GM21619 (cell line): ENCODE data around the gene SMNDC1.
"Not testable (repeated sequence)": the region's sequence is repeated elsewhere in the genome, so short reads cannot be mapped to it uniquely, and the experiment has no call there.

ENCODE experiments used
- ATAC-seq: cut with Tn5 transposase; IDR thresholded peaks from one replicate; pipeline ENCODE4 v1.9.1; 2021; ENCODE audit not compliant: unreplicated experiment

SMNDC1 gene

GRCh38 chr10:110252151-110252550 lies 52.6 kb downstream of the SMNDC1 start:
- ATAC-seq: no peak

- peak; percentile 92 for ATAC-seq
These were observed 53.3 kb downstream of the SMNDC1 start for GRCh38 chr10:110251392-110251791.

GRCh38 chr10:110249489-110249888 lies 55.2 kb downstream of the SMNDC1 start:
- peak; percentile 66 for ATAC-seq

- not testable (repeated sequence) for ATAC-seq
These were observed 56.9 kb downstream of the SMNDC1 start for GRCh38 chr10:110247833-110248232.

GRCh38 chr10:110244550-110244949 lies 60.2 kb downstream of the SMNDC1 start:
- no peak for ATAC-seq

GRCh38 chr10:110242511-110242910 lies 62.2 kb downstream of the SMNDC1 start:
- ATAC-seq: no peak

GRCh38 chr10:110241841-110242240 lies 62.9 kb downstream of the SMNDC1 start:
- ATAC-seq: peak; percentile 36

- peak; percentile 64 for ATAC-seq
These were observed 63.3 kb downstream of the SMNDC1 start for GRCh38 chr10:110241407-110241806.
